GM13976 (cell line): ENCODE data around the gene INKA2.

Experiments used
- DNase-seq: peaks from one replicate; pipeline ENCODE4 v3.0.0; 2012; ENCODE audit warnings: low spot score
- in situ Hi-C: fragments of 300-500 bp; cut with MboI; formaldehyde crosslinking; loops from one replicate; pipeline ENCODE4 v1.12.0; 2022; ENCODE audit warnings: low sequenced_read_pairs, mixed read lengths, inconsistent platforms; ENCODE audit not compliant: unreplicated experiment
- TF ChIP-seq, protein P1 (sequence below): IDR thresholded peaks from 2 replicates; pipeline ENCODE4 v1.5.1; 2012; ENCODE audit warnings: borderline replicate concordance, mild to moderate bottlenecking; ENCODE audit not compliant: insufficient read depth; ENCODE audit errors: extremely low read depth, missing control alignments, control extremely low read depth

Gene INKA2

GRCh38 chr1:111768023-111768422 is 28.8 kb upstream of the INKA2 start:
- TF ChIP-seq, protein P1, sequence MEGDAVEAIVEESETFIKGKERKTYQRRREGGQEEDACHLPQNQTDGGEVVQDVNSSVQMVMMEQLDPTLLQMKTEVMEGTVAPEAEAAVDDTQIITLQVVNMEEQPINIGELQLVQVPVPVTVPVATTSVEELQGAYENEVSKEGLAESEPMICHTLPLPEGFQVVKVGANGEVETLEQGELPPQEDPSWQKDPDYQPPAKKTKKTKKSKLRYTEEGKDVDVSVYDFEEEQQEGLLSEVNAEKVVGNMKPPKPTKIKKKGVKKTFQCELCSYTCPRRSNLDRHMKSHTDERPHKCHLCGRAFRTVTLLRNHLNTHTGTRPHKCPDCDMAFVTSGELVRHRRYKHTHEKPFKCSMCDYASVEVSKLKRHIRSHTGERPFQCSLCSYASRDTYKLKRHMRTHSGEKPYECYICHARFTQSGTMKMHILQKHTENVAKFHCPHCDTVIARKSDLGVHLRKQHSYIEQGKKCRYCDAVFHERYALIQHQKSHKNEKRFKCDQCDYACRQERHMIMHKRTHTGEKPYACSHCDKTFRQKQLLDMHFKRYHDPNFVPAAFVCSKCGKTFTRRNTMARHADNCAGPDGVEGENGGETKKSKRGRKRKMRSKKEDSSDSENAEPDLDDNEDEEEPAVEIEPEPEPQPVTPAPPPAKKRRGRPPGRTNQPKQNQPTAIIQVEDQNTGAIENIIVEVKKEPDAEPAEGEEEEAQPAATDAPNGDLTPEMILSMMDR, result no peak
- DNase-seq, result no peak
- in situ Hi-C loops, result no loop called here

GRCh38 chr1:111762332-111762731 is 23.1 kb upstream of the INKA2 start:
- no peak for DNase-seq
- in situ Hi-C loops, result no loop called here
- TF ChIP-seq, protein P1, result no peak

GRCh38 chr1:111761717-111762116 is 22.5 kb upstream of the INKA2 start:
- DNase-seq, result no peak
- TF ChIP-seq, protein P1, result no peak
- in situ Hi-C loops, result no loop called here

DNA sequence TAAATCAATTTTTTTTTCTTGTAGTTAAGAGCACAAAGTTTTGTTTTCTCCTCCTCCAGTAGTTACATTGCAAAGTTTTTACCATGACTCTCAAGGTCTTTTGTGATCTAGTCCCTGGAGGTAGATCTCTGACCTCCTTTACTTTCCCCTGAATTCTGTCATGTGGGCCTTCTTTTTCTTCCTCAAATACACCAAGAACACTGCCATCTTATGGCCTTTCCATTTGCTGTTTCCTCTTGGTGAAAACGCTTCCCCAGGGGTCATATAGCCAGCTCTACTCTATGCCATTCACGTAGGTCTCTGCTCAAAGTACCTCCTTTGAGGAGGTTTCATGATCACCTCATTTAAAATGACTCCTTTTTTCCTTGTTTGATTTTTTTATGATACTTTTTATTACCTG is 19.2 kb upstream of the INKA2 start:
- no peak for DNase-seq
- in situ Hi-C loops, result loop anchor here (5.0 kb wide), 1 partner anchor 531 kb away; the partner anchor contains the start of gene CHI3L2
- TF ChIP-seq, protein P1, result no peak

- DNase-seq, result no peak
- TF ChIP-seq, protein P1, result no peak
- in situ Hi-C loops, result loop anchor here (5.0 kb wide), 1 partner anchor 529 kb away; the partner anchor contains the start of gene CHI3L2
Measured at GRCh38 chr1:111756124-111756513, 16.9 kb upstream of the INKA2 start.

- TF ChIP-seq, protein P1, result peak; percentile 83
- peak; percentile 97 for DNase-seq
- in situ Hi-C loops, result loop anchor here (5.0 kb wide), 1 partner anchor 528 kb away; the partner anchor contains the start of gene CHI3L2
Measured at GRCh38 chr1:111755331-111756123, 16.3 kb upstream of the INKA2 start, which contains the start of gene DDX20. Gene DDX20, plus strand, starts transcription at chr1:111755901. Its CDS starts 24 bp downstream, at chr1:111755925.
